GM21526 (cell line): ENCODE data around the gene HSPA1A.
A peak's percentile ranks its signal among the peaks of the same experiment; 100 is the strongest.
"Not testable (repeated sequence)": the region's sequence is repeated elsewhere in the genome, so short reads cannot be mapped to it uniquely, and the experiment has no call there.

Experiments
- ATAC-seq: cut with Tn5 transposase; IDR thresholded peaks from one replicate; pipeline ENCODE4 v1.9.1; 2021; ENCODE audit warnings: moderate library complexity; ENCODE audit not compliant: unreplicated experiment, low FRiP score

The HSPA1A gene

GRCh38 chr6:31806470-31807272 lies 8.7 kb upstream of the HSPA1A start, which contains the start of gene LSM2:
Gene LSM2, minus strand, starts transcription at chr6:31806966. Its CDS starts 209 bp downstream, at chr6:31806757.
- peak; percentile 75 for ATAC-seq

GRCh38 chr6:31808599-31808998 lies 6.7 kb upstream of the HSPA1A start:
- not testable (repeated sequence) for ATAC-seq

DNA sequence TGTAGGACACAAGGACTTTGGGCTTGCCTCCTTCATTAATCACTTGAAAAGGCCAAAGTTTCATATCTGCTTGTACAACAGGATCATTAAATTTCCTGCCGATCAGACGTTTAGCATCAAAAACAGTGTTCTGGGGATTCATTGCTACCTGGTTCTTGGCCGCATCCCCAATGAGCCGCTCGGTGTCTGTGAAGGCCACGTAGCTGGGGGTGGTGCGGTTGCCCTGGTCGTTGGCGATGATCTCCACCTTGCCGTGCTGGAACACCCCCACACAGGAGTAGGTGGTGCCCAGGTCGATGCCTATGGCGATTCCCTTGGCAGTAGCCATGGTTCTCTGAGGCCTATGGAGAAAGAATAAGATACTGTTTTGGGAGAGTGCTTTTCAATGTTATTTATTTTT lies 3.7 kb upstream of the HSPA1A start:
- no peak for ATAC-seq

DNA sequence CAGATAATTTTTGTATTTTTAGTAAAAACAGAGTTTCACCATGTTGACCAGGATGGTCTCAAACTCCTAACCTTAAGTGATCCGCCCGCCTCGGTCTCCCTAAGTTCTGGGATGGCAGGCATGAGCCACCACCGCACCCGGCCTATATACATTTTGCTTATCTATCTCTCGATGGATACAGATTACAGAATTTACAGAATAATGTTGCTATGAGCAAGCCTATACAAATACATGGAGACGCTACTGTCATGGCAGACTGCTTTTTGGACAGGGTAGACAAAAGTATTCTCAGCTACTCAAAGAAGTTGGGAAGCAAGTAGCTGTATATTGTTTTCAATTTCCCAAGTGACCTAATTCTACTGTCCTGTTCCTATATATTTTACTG lies 1.9 kb upstream of the HSPA1A start:
- ATAC-seq = no peak

DNA sequence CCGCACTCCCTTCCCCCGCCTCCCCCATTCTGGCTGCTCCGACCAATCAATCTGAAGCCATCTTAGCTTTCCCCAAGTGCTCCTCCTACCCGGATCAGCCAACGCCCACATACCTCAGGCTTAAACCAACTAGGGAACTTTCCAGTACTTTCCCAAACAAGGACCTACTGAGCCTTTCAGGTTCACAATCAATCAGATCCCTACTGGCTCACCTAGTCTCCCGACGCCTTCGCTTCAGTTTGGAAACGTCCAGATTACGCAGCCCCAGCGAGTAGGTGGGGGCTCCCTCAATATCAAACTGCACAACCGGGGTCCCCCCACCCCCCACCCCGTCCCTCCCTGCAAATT lies 692 bp upstream of the HSPA1A start:
- no peak for ATAC-seq

GRCh38 chr6:31817133-31817928 lies 2.0 kb downstream of the HSPA1A start:
- ATAC-seq = not testable (repeated sequence)

GRCh38 chr6:31817929-31818511 lies 2.7 kb downstream of the HSPA1A start:
- ATAC-seq = not testable (repeated sequence)

GRCh38 chr6:31819871-31820299 lies 4.5 kb downstream of the HSPA1A start:
- no peak for ATAC-seq

DNA sequence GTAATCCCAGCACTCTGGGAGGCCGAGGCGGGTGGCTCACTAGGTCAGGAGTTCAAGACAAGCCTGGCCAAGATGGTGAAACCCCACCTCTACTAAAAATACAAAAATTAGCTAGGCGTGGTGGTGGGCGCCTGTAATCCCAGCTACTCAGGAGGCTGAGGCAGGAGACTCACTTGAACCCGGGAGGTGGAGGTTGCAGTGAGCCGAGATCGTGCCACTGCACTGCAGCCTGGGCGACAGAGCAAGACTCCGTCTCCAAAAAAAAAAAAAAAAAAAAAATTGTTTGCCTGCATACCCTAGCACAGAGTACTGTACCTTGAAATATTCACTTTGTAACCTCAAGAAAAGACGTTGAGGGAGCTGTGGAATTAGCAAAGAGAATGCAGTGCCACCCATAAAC lies 5.1 kb downstream of the HSPA1A start:
- ATAC-seq = not testable (repeated sequence)

DNA sequence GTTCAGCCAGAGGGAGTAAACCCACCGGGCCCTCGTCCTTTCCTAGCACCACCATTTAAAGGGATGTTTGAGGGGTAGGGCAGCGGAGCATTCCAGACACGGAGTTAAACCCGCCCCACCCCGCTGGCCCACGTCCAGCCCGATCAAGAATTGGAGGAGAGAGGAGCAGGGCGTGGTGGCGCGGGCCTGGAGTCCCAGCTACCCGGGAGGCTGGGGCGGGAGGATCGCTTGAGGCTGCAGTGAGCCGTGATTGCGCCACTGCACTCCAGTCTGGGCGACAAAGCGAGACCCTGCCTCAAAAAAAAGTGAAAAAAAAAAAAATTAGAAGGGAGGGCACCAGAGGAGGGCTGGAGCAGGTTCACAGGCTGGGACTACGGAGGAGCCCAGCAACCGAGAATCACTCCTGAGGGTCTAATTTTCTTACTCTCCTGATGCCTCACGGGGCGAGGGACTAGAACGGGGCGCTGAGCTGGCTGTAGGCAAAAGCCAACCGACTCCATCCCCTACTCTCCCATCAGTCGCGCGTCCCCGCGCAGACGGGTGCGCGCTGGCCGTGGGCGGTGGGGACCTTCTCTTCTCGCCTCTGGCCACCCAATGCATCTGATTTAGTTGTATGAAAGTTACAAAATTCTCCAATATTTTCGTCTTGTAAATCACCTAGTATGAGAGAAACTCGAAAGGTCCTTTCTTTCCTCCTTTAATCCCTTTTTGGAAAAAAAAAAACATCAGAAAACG lies 6.1 kb downstream of the HSPA1A start:
- ATAC-seq = no peak

DNA sequence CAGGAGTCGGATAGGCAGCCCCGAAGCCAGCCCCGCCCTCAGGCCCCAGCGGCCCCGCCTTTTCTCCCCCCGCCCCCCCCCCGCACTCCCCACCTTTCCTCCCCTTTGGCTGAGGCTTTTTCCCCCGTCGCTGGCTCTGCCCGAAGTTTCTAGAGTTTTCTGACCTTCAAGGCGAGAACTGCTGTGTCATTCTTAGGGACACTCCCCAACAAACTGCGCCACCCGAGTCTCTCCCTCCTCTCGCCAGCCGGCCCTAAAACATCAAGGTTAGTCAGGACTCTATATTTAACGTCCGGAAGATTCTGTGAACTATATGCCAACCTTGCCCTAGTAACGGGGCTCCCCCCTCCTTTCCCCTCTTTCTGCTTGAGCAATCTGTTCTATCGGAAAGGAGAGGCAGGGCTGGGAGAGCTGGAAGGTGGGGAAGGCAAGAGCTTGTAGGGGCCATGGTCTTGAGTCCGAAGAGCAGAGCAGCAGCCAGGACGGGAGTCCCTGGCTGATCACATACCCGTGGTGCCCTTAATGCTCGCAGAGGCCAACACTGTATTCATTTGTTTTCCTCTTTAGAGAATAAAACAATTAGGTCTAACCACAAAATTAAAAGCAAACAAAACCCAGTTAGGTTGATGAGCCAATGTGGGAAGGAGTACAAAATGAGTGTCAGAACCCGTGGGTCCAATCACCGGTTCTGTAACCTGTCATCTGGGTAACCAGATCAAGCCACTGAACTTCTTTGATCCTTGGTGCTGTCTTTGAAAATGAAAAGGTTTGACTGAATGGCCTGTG lies 6.9 kb downstream of the HSPA1A start:
- no peak for ATAC-seq

DNA sequence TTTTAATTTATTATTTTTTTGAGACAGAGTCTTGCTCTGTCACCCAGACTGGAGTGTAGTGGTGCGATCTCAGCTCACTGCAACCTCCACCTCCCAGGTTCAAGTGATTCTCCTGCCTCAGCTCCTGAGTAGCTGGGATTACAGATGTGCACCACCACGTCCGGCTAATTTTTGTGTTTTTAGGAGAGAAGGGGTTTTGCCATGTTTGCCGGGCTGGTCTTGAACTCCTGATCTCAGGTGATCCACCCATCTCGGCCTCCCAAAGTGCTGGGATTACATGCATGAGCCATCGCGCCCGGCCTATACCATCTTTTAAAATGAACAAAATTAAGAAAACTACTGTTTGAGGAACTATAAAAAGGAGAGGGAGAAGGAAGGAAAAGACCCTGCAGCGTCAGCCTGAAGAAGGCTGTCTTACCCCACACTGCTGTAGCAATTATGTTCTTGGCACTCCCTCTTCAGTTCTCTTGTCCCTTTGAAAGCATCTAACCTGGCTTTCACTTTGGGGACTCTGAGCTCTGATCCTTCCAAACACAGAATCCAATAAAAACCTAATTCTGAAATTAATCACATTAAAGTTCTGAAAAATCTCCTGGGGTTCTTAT lies 8.4 kb downstream of the HSPA1A start:
- not testable (repeated sequence) for ATAC-seq

- no peak for ATAC-seq
Observed at GRCh38 chr6:31825553-31825952, 10.2 kb downstream of the HSPA1A start.

- no peak for ATAC-seq
Observed at GRCh38 chr6:31826793-31827285, 11.5 kb downstream of the HSPA1A start.

DNA sequence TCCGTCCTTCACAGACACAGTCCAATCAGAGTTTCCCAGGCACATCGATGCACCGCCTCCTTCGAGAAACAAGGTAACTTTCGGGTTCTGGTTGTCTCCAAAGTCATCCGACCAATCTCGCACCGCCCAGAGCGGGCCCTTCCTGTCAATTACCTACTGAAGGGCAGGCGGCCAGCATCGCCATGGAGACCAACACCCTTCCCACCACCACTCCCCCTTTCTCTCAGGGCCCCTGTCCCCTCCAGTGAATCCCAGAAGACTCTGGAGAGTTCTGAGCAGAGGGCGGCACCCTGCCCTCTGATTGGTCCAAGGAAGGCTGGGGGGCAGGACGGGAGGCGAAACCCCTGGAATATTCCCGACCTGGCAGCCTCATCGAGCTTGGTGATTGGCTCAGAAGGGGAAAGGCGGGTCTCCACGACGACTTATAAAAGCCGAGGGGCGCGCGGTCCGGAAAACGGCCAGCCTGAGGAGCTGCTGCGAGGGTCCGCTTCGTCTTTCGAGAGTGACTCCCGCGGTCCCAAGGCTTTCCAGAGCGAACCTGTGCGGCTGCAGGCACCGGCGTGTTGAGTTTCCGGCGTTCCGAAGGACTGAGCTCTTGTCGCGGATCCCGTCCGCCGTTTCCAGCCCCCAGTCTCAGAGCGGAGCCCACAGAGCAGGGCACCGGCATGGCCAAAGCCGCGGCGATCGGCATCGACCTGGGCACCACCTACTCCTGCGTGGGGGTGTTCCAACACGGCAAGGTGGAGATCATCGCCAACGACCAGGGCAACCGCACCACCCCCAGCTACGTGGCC lies 12.1 kb downstream of the HSPA1A start, which contains the start of gene HSPA1B:
HSPA1B (plus strand) TSS at position 453 of the 794 bp plus-strand sequence; CDS start at position 666, 213 bp downstream.
- peak; percentile 56 for ATAC-seq

DNA sequence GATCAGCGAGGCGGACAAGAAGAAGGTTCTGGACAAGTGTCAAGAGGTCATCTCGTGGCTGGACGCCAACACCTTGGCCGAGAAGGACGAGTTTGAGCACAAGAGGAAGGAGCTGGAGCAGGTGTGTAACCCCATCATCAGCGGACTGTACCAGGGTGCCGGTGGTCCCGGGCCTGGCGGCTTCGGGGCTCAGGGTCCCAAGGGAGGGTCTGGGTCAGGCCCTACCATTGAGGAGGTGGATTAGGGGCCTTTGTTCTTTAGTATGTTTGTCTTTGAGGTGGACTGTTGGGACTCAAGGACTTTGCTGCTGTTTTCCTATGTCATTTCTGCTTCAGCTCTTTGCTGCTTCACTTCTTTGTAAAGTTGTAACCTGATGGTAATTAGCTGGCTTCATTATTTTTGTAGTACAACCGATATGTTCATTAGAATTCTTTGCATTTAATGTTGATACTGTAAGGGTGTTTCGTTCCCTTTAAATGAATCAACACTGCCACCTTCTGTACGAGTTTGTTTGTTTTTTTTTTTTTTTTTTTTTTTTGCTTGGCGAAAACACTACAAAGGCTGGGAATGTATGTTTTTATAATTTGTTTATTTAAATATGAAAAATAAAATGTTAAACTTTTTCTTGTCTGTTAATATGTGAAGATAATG lies 14.4 kb downstream of the HSPA1A start:
- ATAC-seq = no peak

DNA sequence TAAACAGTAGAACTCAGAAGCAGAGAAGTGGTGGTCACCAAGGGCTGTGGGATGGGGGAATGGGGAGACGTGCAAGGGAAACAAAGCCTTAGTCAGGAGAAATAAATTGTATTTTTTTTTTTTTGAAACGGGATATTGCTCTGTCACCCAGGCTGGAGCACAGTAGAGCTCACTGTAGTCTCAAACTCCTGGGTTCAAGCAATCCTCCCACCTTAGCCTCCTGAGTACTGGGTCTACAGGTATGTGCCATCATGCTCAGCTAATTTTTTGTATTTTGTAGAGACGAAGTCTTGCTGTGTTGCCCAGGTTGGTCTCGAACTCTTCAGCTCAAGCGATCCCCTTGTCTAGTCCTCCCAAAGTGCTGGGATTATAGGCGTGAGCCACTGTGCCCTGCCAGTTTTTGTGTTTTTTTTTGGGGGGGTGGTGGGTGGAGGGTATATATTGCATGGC lies 15.6 kb downstream of the HSPA1A start:
- ATAC-seq = no peak
